SK-N-SH treated with all-trans-retinoic acid at 6 μM for 48 hours (cell line): Measurements from ENCODE around the gene SYNE1.

Experiments
- ATAC-seq: fragments of 200-7000 bp; cut with Tn5 transposase; 3 replicates; pipeline ENCODE4 v1.9.1; 2020; ENCODE audit warnings: mild to moderate bottlenecking, moderate library complexity
- ARNTL ChIP-seq: fragments of 450-650 bp; formaldehyde crosslinking; IDR thresholded peaks from 2 replicates; pipeline ENCODE4 v1.5.0; 2020; ENCODE audit warnings: low read depth, mild to moderate bottlenecking, moderate library complexity, borderline replicate concordance
- BACH2 ChIP-seq: fragments of 250-450 bp; sonication (Bioruptor Pico); IDR thresholded peaks from 2 replicates; pipeline ENCODE4 v1.9.0; 2021; ENCODE audit warnings: mild to moderate bottlenecking, borderline replicate concordance
- CREB5 ChIP-seq: fragments of 250-450 bp; sonication (Bioruptor Pico); IDR thresholded peaks from 2 replicates; pipeline ENCODE4 v1.5.1; 2020; ENCODE audit warnings: low read depth, mild to moderate bottlenecking, moderate library complexity
- CSDC2 ChIP-seq: fragments of 250-450 bp; sonication (Bioruptor Pico); IDR thresholded peaks from 2 replicates; pipeline ENCODE4 v1.5.0; 2020; ENCODE audit warnings: mild to moderate bottlenecking, moderate library complexity
- CSRNP3 ChIP-seq: fragments of 250-450 bp; sonication (Bioruptor Pico); IDR thresholded peaks from 2 replicates; pipeline ENCODE4 v1.5.1; 2021; ENCODE audit warnings: mild to moderate bottlenecking, moderate library complexity
- ESRRG ChIP-seq: fragments of 250-450 bp; sonication (Bioruptor Pico); IDR thresholded peaks from 2 replicates; pipeline ENCODE4 v1.6.1; 2021; ENCODE audit warnings: mild to moderate bottlenecking
- GLIS3 ChIP-seq: fragments of 250-450 bp; sonication (Bioruptor Pico); IDR thresholded peaks from 2 replicates; pipeline ENCODE4 v1.5.0; 2020; ENCODE audit warnings: mild to moderate bottlenecking, moderate library complexity
- ISL1 ChIP-seq: fragments of 250-450 bp; sonication (Bioruptor Pico); IDR thresholded peaks from 2 replicates; pipeline ENCODE4 v2.1.2; 2022; ENCODE audit warnings: mild to moderate bottlenecking, moderate library complexity
- OSR1 ChIP-seq: fragments of 250-450 bp; sonication (Bioruptor Pico); IDR thresholded peaks from 2 replicates; pipeline ENCODE4 v1.8.0; 2022; ENCODE audit warnings: moderate library complexity, mild to moderate bottlenecking, inconsistent platforms
- PATZ1 ChIP-seq: fragments of 250-450 bp; sonication (Bioruptor Pico); IDR thresholded peaks from 2 replicates; pipeline ENCODE4 v1.8.0; 2020; ENCODE audit warnings: mild to moderate bottlenecking, moderate library complexity, borderline replicate concordance
- POU6F1 ChIP-seq: fragments of 250-450 bp; sonication (Bioruptor Pico); IDR thresholded peaks from 2 replicates; pipeline ENCODE4 v1.8.0; 2021; ENCODE audit warnings: low read depth, mild to moderate bottlenecking, moderate library complexity, borderline replicate concordance
- PPARA ChIP-seq: fragments of 250-450 bp; sonication (Bioruptor Pico); IDR thresholded peaks from 2 replicates; pipeline ENCODE4 v1.5.0; 2020; ENCODE audit warnings: mild to moderate bottlenecking, borderline replicate concordance
- RARB ChIP-seq: fragments of 250-450 bp; sonication (Bioruptor Pico); IDR thresholded peaks from 2 replicates; pipeline ENCODE4 v1.8.0; 2021; ENCODE audit warnings: mild to moderate bottlenecking, moderate library complexity
- SNAI2 ChIP-seq: fragments of 250-450 bp; sonication (Bioruptor Pico); IDR thresholded peaks from 2 replicates; pipeline ENCODE4 v1.5.0; 2020; ENCODE audit warnings: mild to moderate bottlenecking, moderate library complexity
- TCF4 ChIP-seq: fragments of 250-450 bp; sonication (Bioruptor Pico); IDR thresholded peaks from 2 replicates; pipeline ENCODE4 v1.8.0; 2021; ENCODE audit warnings: mild to moderate bottlenecking, moderate library complexity, borderline replicate concordance
- TOX ChIP-seq: fragments of 250-450 bp; sonication (Bioruptor Pico); IDR thresholded peaks from 2 replicates; pipeline ENCODE4 v1.8.0; 2021; ENCODE audit warnings: mild to moderate bottlenecking, moderate library complexity, borderline replicate concordance
- TSHZ2 ChIP-seq: fragments of 250-450 bp; sonication (Bioruptor Pico); IDR thresholded peaks from 2 replicates; pipeline ENCODE4 v1.5.0; 2020; ENCODE audit warnings: mild to moderate bottlenecking, moderate library complexity
- ZC3H10 ChIP-seq: fragments of 250-450 bp; sonication (Bioruptor Pico); IDR thresholded peaks from 2 replicates; pipeline ENCODE4 v1.5.1; 2021; ENCODE audit warnings: mild to moderate bottlenecking, moderate library complexity
- ZFP3 ChIP-seq: fragments of 250-450 bp; sonication (Bioruptor Pico); IDR thresholded peaks from 2 replicates; pipeline ENCODE4 v1.5.0; 2020; ENCODE audit warnings: mild to moderate bottlenecking, moderate library complexity
- ZFP30 ChIP-seq: fragments of 450-650 bp; formaldehyde crosslinking; IDR thresholded peaks from 2 replicates; pipeline ENCODE4 v1.5.0; 2022; ENCODE audit warnings: mild to moderate bottlenecking, moderate library complexity
- ZNF565 ChIP-seq: fragments of 450-650 bp; formaldehyde crosslinking; conservative IDR thresholded peaks from 2 replicates; pipeline ENCODE4 v1.5.0; 2020; ENCODE audit warnings: low read depth, mild to moderate bottlenecking, moderate library complexity
- ZNF70 ChIP-seq: fragments of 450-650 bp; formaldehyde crosslinking; IDR thresholded peaks from 2 replicates; pipeline ENCODE4 v1.5.0; 2020; ENCODE audit warnings: mild to moderate bottlenecking, moderate library complexity
- ZNF8 ChIP-seq: fragments of 450-650 bp; formaldehyde crosslinking; IDR thresholded peaks from 2 replicates; pipeline ENCODE4 v1.5.0; 2020; ENCODE audit warnings: mild to moderate bottlenecking, moderate library complexity

SYNE1 gene

DNA sequence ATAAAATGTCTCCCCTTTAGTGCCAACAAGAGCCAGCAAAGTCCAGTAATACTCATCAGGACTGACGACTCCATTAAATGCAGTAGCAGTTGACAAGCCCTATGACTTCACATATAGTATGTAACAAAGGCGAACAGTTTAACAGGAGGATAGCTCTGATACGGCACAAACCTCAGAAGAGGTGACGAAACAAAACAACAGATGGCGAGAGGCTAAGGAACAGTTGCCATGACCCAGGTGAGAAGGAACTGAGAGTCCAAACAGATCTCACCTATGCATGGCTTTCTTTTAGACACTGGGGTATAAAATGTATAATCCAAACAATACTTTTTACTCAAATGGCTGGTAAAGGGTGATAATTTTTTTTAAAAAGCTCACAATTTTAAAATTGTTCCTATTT is 37.1 kb downstream of the SYNE1 start:
- TF ChIP-seq ESRRG (CRISPR knock-in tag), result no peak
- no peak for TF ChIP-seq RARB (CRISPR knock-in tag)
- TF ChIP-seq BACH2, result no peak
- no peak for TF ChIP-seq ZNF565
- TF ChIP-seq TCF4, result no peak
- TF ChIP-seq ZNF8 (CRISPR knock-in tag), result no peak
- TF ChIP-seq ZFP30 (CRISPR knock-in tag), result no peak
- TF ChIP-seq ISL1 (CRISPR knock-in tag), result no peak
- no peak for TF ChIP-seq CSDC2 (CRISPR knock-in tag)
- no peak for TF ChIP-seq POU6F1 (CRISPR knock-in tag)
- no peak for TF ChIP-seq TSHZ2 (CRISPR knock-in tag)
- TF ChIP-seq ARNTL (CRISPR knock-in tag), result no peak
- TF ChIP-seq TOX (CRISPR knock-in tag), result no peak
- TF ChIP-seq CREB5 (CRISPR knock-in tag), result no peak
- no peak for TF ChIP-seq ZNF70 (CRISPR knock-in tag)
- TF ChIP-seq PPARA, result no peak
- TF ChIP-seq ZC3H10 (CRISPR knock-in tag), result no peak
- no peak for TF ChIP-seq OSR1 (CRISPR knock-in tag)
- no peak for ATAC-seq

- ATAC-seq, result peak; percentile 82
- TF ChIP-seq TOX (CRISPR knock-in tag), result no peak
- no peak for TF ChIP-seq ARNTL (CRISPR knock-in tag)
- peak; percentile 89 for TF ChIP-seq TCF4
- TF ChIP-seq ISL1 (CRISPR knock-in tag), result peak; percentile 76
- TF ChIP-seq PPARA, result no peak
- 0 out of 2 replicates have a peak, but pooled peaks have one; percentile 39 for TF ChIP-seq ESRRG (CRISPR knock-in tag)
- TF ChIP-seq TSHZ2 (CRISPR knock-in tag), result peak; percentile 83
- no peak for TF ChIP-seq ZFP30 (CRISPR knock-in tag)
- TF ChIP-seq SNAI2 (CRISPR knock-in tag), result peak; percentile 81; the same call in 1 of the 2 replicates
Observed at GRCh38 chr6:152598901-152599537, 38.1 kb downstream of the SYNE1 start.

DNA sequence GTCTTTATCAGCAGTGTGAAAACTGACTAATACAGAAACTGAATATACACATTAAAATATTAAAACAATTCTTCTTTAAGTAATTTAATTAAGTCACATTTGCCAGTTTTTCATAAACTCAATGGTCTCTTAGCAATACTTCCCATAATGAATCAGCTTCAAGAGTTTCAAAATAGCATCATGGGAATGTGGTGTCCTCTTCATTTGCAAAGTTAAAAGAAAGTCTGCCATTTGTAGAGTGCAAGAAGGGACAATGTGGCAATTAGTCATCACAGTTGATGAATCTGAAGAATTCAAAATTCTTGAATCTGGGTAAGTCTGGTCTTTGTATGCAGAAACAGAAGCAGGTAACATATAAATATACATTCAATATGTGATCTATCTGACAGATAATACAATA is 38.7 kb downstream of the SYNE1 start:
- TF ChIP-seq BACH2 (no peak), CSDC2 (CRISPR knock-in tag) (no peak), POU6F1 (CRISPR knock-in tag) (no peak), ZFP3 (no peak), PATZ1 (CRISPR knock-in tag) (no peak), GLIS3 (CRISPR knock-in tag) (no peak), CSRNP3 (no peak), OSR1 (CRISPR knock-in tag) (no peak), TCF4 (no peak)
- no peak; the same call in 2 of the 3 replicates for ATAC-seq
